NCI-H1417 (cell line): ENCODE results near the gene CDKN2D.
A peak's percentile ranks its signal among the peaks of the same experiment; 100 is the strongest.

ENCODE experiments used
- DNase-seq, 3 experiments: peaks; one replicate each; lab custom pipeline; 2025; lab: John Stamatoyannopoulos, UW

Gene CDKN2D

DNA sequence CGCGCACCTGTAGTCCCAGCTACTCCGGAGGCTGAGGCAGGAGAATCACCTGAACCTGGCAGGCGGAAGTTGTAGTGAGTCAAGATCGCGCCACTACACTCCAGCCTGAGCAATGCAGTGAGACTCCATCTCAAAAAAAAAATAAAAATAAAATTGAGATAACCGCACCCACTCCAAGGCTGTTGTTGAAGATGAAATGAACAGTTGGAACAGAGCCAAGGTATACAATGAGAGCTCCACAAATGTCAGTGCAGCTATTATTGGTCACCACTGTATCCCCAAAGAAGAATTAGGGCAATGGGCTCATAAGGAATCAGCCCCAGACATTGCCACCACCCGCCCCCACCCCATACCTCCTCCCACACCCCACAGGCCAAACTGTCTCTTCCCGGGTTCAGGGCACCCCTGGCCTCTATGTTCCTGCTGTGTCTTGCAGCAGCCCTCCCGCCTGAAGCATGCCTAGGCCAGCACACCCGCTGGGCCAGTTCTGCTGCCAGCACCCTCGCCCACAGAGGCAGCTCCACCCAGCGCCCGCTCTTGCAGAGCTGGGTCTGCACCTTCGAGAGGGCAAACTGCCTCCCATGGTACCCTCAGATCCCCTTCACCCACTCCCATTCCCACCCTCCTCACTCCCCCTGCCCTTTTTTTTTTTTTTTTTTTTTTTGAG is 48.0 kb downstream of the CDKN2D start:
- no peak for DNase-seq

DNA sequence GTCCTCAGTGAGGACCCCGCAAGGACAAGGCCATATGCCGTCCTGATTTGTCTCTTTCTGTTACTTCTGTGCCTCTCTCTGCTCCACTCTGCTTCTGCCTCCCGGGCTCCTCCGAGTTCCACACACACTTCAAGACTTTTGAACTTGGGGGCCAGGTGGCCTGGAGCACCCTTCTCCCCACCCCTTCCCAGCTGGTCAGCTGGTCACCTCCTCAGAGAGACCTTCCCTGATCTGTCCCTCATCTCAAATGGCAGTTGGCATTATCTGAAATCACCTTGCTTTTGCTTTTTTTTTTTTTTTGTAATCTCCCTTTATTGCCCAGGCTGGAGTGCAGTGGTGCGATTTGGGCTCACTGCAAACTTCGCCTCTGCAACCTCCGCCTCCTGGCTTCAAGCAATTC is 49.4 kb downstream of the CDKN2D start:
- DNase-seq, result no peak

DNA sequence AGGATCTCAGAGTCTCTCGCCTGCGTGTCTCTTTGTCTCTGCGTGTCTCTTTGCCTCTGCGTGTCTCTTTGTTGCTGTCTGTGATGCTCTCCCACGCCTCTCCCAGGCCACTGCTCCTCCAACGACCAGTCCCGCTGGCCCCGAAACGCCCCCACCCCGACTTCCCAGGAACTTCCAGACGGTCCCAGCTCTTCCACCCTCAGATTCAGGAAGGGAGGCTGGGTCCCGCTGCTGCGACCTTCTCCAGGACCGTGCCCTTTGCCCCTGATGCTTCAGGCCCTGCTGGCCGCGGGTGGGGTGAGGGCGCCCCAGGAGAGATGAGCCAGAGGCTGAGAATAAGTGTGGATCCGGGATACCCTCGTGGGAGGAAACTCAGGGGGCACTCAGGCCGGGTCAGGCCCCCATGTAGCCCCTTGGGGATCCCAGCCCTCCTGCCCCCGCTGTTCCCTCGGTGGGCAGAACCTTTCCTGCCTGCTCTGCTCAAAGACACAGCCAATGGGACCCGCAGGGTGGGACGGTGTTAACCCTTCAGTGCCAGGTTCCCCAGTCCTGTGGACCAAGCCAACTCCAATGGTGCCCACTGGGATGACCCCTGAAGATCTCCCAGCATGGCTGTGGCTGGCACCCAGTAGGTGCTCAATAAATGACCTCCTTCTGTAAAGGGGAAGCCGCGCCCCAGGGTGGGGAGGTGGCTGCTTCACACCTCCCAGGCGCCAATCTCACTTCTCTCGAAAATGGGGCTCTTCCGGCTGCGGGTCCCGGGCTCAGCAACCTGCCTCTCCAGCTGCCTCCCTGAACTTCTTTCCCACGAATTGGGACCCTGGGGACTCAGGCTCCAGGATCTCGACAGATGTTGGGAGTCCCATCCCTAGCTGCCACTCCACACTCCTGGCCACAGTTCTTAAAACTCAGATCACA is 50.1 kb downstream of the CDKN2D start:
- no peak for DNase-seq

DNA sequence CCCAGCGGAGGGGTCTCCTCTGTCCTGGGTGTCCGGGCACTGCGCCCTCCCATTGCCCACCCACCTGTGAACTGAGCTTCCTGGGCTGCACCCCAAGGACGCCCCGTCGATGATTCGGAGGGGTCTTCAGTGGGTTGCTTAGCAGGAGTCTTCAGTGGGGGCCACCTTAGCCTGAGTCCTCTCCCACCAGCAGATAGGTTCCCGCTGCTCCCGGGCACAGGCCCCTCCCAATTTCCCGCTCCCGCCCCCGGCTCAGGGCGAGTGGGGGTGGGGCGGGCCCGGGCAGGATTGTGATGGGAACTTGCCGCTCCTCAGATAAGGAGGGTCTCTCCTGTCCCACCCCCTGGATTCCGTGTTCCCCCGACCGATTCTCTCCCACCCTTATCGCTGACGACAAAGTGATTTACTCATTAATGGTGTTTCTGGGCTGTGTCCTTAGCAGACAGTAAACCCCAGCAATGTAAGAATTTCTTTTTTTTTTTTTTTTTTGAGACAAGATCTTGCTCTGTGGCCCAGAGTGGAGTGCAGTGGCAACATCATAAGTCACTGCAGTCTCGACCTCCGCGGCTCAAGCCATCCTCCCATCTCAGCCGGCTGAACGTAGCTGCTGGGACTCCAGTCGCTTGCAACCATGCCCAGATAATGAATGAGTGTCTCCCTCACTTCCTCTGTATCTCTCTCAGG is 50.9 kb downstream of the CDKN2D start:
- peak in 2 of 3 experiments; percentile 44 to 54 for DNase-seq

DNA sequence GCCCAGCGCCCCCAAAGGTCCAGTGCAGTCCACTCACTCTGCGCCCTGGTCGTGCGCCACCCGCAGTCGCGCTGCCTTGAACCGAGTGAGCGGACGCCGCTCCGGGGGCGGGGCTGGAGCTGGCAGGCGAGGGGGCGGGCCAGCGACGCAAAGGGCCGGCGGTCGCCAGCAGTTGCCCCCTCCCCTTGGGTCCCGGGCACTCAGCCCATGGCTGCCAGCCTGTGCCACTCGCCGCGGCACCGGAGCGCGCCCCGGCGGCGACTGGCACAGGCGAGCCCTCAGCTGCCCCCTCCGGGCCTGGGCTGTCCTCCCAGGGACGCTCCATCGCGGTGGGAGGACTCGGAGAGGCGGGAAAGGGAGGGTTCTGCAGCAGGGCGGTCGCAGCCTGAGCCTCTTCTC is 51.4 kb downstream of the CDKN2D start, which contains the start of gene S1PR5:
S1PR5 (minus strand) TSS at position 87 of the 399 bp plus-strand sequence. CDS start 2,436 bp downstream, outside the sequence.
- peak in 2 of 3 experiments; percentile 44 to 50 for DNase-seq

DNA sequence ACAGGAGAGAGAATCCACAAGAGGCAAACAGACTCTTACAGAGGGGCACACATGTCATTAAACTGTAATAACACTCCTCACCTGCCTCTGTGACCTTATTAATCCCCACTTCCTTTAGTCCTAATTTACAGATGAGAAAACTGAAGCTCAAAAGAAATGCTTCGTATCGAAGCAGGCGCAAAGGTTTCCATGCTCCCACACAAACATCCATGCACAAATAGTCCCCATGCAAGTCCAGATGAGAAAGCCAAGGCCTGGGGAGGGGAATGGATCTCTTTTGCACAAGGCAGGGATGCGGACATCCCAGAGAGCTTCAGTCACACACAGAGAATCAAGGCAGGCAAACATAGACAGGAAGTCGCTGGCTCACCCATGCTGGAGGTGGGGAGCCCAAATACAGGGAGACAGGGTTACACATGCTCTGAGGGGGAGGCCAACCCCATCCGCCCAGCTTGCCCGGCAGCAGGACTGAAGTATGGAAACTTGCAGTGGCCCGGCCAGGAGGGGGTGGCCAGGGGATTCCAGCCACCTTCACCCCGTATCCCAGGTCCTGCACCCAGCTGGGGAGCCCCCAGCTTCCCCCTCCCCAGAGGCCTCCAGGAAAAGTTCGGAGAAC is 52.0 kb downstream of the CDKN2D start:
- DNase-seq, result peak in 2 of 3 experiments; percentile 21 to 34
